WI38 (cell line): ENCODE measurements around the gene AGER.
A peak's percentile ranks its signal among the peaks of the same experiment; 100 is the strongest.
"Not testable (repeated sequence)": the region's sequence is repeated elsewhere in the genome, so short reads cannot be mapped to it uniquely, and the experiment has no call there.

Experiments
- H3K4me3 ChIP-seq: 2 replicates; pipeline ENCODE4 v1.5.1; 2011; ENCODE audit warnings: low read depth, mild to moderate bottlenecking, control low read depth, low read length
- CTCF ChIP-seq: IDR thresholded peaks from 2 replicates; pipeline ENCODE4 v1.5.1; 2012; ENCODE audit warnings: low read depth, mild to moderate bottlenecking, control low read depth, low read length

Gene AGER

DNA sequence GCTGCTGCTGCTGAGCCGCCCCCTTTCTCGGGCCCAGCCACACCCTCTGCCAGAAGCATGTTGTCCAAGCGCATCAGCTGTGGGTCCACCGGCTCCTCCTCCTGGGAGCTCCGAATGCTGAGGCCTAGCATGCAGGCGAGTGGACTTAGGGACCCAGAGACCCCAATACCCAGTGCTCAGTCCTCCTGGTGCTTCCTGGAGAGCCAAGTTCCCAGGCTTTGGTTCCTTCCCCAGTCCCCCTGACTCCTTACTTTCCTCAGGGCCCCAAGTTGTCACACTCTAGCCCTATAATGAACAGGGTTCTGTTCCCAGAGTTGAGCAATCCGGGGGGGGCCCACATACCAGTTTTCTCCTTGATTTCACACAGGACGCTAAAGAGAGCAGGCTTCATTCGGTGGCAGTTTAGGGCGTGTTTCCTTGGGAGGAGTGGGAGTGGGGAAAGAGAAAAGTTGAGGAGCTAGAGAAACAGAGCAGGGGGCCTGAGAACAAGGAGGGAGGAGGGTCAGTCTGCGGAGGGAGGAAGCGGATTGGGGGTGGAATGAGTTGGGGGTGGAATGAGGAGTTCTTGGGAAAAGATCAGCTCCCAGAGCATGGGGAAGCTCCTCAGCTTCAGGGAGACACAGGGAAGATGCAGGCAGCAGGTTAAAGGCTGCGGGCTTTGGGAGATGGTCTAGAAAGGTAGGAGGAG, 4.5 kb upstream of the AGER start:
- no peak for TF ChIP-seq CTCF
- H3K4me3 ChIP-seq: peak overlapping the region; percentile 81

GRCh38 chr6:32187725-32188380, 3.8 kb upstream of the AGER start:
- peak overlapping the region; percentile 81 for H3K4me3 ChIP-seq

- H3K4me3 ChIP-seq: no peak overlapping the region
- no peak for TF ChIP-seq CTCF
Measured at GRCh38 chr6:32187009-32187709, 3.1 kb upstream of the AGER start.

DNA sequence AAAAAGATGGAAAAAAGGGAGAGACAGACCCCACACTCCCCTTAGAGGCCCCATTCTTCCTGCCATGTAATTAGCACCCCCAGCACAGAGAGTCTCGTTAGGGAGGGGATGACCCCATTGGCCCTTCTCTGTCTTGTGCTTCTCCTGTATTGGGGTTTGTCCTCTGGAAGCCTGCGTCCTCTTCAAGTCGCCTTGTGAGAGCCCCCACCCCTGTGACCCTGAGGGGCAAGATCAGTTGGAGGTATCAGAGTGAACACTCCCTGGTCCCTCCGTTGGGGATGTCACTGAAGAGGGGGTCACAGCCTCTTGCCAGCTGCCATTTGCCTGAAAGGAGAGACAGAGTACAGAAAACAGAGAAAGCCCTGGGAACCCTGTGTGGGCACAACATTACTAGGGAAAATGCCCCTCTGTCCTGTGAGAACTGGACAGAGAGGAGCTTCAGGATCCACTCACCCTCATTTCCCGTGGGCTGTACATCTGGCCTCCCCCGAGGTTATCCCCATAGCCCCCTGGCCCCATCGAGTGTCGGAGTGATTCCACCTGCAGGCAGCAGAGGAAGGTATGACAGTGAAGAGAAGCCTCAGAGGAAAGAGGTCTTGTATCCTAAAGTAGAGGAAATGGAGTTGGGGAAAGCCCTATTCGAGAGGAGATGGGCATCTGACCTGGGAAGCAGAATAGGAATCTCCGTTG, 2.2 kb upstream of the AGER start:
- not testable (repeated sequence) for H3K4me3 ChIP-seq

GRCh38 chr6:32185681-32186131, 1.7 kb upstream of the AGER start:
- not testable (repeated sequence) for H3K4me3 ChIP-seq

DNA sequence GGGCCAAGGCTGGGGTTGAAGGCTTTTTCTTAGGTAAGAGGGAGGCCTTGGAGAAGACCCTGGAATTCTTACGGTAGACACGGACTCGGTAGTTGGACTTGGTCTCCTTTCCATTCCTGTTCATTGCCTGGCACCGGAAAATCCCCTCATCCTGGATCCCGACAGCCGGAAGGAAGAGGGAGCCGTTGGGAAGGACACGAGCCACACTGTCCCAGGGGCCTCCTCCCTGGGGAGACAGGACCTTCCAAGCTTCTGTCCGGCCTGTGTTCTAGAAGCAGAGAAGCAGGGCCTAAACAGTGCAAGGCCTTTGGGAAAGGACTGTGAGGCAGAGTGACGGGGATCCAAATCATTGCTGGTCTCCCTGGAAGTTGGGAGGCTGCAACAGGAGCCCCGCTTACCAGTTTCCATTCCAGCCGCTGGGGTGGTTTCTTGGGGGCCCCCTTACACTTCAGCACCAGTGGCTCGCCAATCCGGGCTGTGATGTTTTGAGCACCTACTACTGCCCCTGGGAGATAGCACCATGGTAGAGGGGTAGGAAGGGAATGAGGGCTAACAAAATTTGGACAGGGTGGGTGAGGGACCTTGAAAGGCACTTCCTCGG, 470 bp downstream of the AGER start:
- no peak for TF ChIP-seq CTCF
- H3K4me3 ChIP-seq: no peak overlapping the region

- TF ChIP-seq CTCF: no peak
- no peak overlapping the region for H3K4me3 ChIP-seq
Measured at GRCh38 chr6:32183030-32183429, 1.0 kb downstream of the AGER start.

DNA sequence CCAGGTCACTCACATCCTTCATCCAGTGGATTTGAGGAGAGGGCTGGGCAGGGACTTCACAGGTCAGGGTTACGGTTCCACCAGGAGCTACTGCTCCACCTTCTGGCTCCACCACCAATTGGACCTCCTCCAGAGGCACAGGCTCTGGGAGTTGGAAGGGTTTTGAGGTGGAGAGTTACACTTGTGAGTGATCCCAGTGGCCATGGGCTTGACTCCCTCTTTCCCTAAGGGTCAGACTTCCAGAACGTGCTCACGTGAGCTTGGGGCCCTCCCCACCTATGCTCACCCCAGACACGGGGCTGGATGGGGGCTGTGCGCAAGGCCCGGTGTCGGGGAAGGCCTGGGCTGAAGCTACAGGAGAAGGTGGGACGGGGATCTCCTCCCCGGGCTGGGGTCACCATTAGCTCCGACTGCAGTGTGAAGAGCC, 1.5 kb downstream of the AGER start:
- TF ChIP-seq CTCF: no peak
- H3K4me3 ChIP-seq: no peak overlapping the region
